22Rv1 (cell line): ENCODE results near the gene ADGRD1.

Source experiments
- H3K27ac ChIP-seq: fragments of 450-650 bp; 2 replicates; pipeline ENCODE4 v1.5.1; 2017
- CTCF ChIP-seq: fragments of 450-650 bp; IDR thresholded peaks from 2 replicates; pipeline ENCODE4 v1.5.1; 2017; ENCODE audit warnings: mild to moderate bottlenecking
- ZFX ChIP-seq: fragments of 450-650 bp; IDR thresholded peaks from 2 replicates; pipeline ENCODE4 v1.6.1; 2017; ENCODE audit warnings: antibody characterized with exemption, borderline replicate concordance

Gene ADGRD1

GRCh38 chr12:131085816-131086591, 132.3 kb downstream of the ADGRD1 start:
- TF ChIP-seq CTCF: no peak
- TF ChIP-seq ZFX: no peak

GRCh38 chr12:131087302-131087818, 133.7 kb downstream of the ADGRD1 start:
- H3K27ac ChIP-seq: no peak overlapping the region
- no peak for TF ChIP-seq CTCF
- no peak for TF ChIP-seq ZFX

More at GRCh38 chr12:131085816-131086591, 132.3 kb downstream of the ADGRD1 start:
- H3K27ac ChIP-seq: no peak overlapping the region

- H3K27ac ChIP-seq: no peak overlapping the region
- no peak for TF ChIP-seq ZFX
- no peak for TF ChIP-seq CTCF
Measured at GRCh38 chr12:131087991-131088700, 134.4 kb downstream of the ADGRD1 start.

- no peak overlapping the region for H3K27ac ChIP-seq
- TF ChIP-seq ZFX (no peak), CTCF (no peak)
Measured at GRCh38 chr12:131088701-131089530, 135.2 kb downstream of the ADGRD1 start.

GRCh38 chr12:131089531-131090273, 136.0 kb downstream of the ADGRD1 start:
- no peak for TF ChIP-seq CTCF
- no peak for TF ChIP-seq ZFX
- no peak overlapping the region for H3K27ac ChIP-seq

- no peak overlapping the region for H3K27ac ChIP-seq
- TF ChIP-seq ZFX (no peak), CTCF (no peak)
Measured at GRCh38 chr12:131090274-131091210, 136.8 kb downstream of the ADGRD1 start.
